Stomach (tissue), 4 donors: Measurements from ENCODE around the gene PGBD5.

ENCODE experiments used
- CTCF ChIP-seq, 7 experiments: fragments of 450-650 bp in 4 of 7; fragments of 200-600 bp in 3 of 7; sonication (generic) in 3 of 7; IDR thresholded peaks; one replicate each; pipeline ENCODE4 v1.5.1; 2016 to 2019; ENCODE audit warnings: antibody characterized with exemption in 7 of 7, control low read depth in 2 of 7, mild to moderate bottlenecking in 1 of 7
- EP300 ChIP-seq: sonication (generic); formaldehyde crosslinking; IDR thresholded peaks from one replicate; pipeline ENCODE4 v1.6.1; 2017; ENCODE audit warnings: antibody characterized with exemption
- POLR2A ChIP-seq, 4 donors: fragments of 450-650 bp; IDR thresholded peaks; one replicate each; pipeline ENCODE4 v1.6.1; 2016; ENCODE audit warnings: antibody characterized with exemption in 4 of 4, control low read depth in 2 of 4, mild to moderate bottlenecking in 1 of 4, moderate library complexity in 1 of 4

GRCh38 chr1:230376296-230376695 is 49.8 kb downstream of the PGBD5 start:
- TF ChIP-seq CTCF (IDR thresholded peaks at IDR 0.05) (no peak), EP300 (no peak), POLR2A (IDR thresholded peaks at IDR 0.05) (no peak)
